Measurements from ENCODE around the gene PEX16.

The PEX16 gene

DNA sequence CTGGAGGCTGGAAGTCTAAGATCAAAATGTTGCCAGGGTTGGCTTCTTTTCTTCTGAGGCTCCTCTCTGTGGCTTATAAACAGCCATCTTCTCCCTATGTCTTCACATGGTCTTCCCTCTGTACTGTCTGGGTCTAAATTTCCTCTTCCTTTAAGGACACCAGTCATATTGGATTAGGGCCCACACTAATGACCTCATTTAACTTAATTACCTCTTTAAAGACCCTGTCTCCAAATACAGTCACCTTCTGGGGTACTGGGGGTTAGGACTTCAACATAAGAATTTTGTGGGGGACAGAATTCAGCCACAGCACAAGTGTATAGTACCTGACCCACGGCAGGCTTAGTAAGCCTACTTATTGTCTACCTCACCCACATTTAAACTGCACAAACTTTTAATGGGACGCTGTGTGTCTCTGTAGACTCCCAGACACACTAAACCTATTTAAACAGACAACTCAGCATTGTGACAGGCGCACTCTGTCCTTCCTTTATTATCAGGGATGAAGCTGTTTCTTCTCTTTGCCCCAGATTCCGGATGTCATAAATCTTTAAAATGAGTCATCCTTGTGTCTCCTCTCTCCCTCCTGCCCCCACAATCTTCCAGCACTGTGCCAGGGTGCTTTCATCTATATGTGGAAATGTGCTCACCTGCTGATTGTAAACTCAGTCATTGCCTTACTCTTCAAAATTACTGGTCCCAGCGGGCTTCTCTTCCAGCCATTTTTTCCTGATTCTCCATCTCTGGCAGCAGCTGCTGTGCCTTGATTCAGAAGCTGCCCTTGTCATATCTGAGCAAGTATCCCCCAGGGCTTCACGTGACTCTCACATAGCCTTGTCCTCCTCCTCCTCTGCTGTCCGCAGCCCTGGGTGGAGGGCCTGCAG, 37.6 kb downstream of the PEX16 start:
- DNase-seq (ENCODE audit: extremely low read depth in 1 of 2, low read depth in 1 of 2): no peak

DNA sequence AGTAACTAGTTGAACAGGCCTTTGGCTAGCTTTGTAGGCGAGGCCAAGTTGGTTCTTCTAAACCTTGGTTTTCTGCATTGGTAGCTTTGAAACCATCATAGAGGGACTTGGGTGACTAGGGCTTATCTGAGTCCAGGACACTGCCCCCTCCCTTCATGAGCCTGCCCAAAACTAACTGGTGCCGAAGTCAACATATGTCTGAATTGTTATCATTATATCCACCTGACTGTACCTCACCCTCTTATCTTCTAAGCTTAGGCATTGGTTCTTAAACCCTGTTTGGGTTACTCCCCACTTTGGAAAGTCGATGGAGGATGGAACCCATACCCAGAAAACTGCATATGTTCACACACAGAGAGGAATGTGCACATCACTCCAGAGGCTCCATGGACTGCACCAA, 39.8 kb downstream of the PEX16 start:
- no peak for DNase-seq (ENCODE audit: extremely low read depth in 1 of 2, low read depth in 1 of 2)

DNA sequence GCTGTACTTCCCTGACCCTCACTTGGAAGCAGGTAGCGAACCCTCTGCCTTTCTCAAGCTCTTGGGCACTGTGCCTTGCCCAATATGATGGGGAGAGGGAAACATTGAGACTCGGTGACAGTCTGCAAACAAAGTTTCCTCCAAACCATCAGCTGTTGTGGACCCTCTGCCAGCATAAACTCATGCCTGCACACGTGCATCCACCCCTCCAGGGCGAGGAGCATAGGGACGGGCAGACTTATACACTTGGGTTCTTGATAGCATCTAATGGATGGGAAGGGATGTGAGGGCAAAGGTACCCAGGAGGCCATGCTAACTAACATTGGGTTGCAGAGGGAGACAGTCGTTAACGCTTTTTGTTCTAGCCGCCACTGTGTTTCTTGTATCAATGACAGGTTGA, 40.5 kb downstream of the PEX16 start:
- no peak for DNase-seq (ENCODE audit: extremely low read depth in 1 of 2, low read depth in 1 of 2)

DNA sequence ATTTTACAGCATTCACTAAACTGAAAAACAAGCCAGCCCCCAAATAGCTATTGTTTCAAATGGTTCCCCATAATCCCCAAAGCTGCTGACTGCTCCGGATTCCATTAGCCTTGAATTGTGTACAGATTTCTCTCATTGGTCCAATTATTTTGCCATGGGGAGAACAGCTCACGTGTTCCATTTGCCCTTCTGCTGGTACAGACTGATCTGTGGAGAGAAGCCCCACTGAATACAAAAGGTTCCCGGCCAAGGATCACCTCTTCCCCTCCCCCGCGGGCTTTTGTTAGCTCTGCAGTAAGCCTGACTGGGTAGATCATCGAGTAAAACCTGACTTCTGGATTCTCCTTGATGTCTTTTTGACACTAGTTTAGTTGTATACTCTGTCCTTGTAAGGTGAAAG, 41.3 kb downstream of the PEX16 start:
- DNase-seq (ENCODE audit: extremely low read depth in 1 of 2, low read depth in 1 of 2): no peak

DNA sequence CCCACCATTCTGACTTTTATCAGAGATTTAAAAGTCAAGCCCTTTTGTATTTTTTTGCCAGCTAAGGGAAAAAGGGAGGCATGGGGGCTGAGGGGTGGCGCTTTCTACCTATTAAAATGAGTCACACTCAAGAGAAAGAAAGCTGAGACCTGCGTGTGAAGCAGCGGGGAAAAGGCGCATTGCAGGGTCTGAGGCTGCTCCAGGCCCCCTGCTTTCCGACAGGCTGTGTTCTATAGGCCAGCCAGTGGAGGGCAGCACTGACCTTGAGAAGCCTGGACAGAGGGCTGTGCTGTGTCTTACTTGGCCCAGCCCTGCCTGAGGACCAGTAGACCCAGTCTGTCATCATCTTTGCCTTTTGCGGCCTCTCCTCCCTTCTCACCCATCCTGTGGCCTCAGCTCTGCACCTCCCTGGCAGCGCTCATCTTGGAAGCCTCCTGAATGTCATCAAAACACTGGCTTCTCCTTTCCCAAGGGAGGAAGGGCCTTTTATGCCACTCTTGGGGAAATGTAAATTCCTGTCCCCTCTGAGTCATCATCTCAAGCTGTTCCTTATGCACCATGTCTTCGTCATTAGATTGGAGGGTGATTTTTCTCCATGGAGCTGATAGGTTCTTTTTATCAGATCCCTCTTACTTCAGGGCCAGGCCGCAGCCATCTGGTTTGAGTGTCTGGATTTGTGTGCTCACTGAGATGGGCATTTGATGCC, 44.9 kb downstream of the PEX16 start:
- peak in 1 of 2 donors; percentile 21 for DNase-seq (ENCODE audit: extremely low read depth in 1 of 2, low read depth in 1 of 2)

DNA sequence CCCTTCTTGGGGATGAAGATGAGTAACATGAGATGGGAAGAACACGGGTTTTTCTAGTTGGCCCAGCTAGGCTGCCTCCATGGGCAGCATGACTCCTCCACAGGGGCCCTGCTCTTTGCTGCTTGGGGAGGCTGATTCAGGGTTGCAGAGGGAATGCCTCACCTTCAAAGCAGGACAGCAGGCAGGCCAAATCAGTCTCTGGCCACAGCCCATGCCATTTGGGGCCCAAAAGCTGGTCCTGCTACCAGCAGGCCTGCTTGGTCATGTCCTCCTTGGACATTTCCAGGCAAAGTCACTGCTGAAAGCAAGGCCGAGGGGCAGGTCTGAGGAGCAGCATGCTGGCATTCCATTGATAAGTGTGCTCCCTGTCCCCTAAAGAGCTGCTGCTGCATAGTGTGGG, 46.0 kb downstream of the PEX16 start:
- no peak for DNase-seq (ENCODE audit: extremely low read depth in 1 of 2, low read depth in 1 of 2)

DNA sequence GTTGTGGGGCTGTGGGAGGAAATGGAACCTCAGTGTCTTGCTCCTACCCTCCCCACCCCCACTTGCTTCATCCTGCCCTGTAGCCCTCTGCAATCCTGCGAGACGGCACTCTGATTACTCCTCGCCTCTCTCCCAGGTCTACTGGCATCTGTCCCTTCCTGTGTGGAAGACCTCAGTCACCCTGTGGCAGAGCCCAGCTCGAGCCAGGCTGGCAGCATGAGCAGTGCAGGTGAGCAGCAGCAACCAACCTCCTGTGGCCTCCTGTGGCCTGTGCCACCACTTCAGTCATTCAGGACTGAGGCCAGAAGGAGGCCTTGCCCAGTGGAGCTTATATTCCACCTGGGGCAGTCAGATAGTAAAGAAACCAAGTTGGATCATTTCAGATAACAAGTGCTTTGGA, 47.0 kb downstream of the PEX16 start:
- no peak for DNase-seq (ENCODE audit: extremely low read depth in 1 of 2, low read depth in 1 of 2)

DNA sequence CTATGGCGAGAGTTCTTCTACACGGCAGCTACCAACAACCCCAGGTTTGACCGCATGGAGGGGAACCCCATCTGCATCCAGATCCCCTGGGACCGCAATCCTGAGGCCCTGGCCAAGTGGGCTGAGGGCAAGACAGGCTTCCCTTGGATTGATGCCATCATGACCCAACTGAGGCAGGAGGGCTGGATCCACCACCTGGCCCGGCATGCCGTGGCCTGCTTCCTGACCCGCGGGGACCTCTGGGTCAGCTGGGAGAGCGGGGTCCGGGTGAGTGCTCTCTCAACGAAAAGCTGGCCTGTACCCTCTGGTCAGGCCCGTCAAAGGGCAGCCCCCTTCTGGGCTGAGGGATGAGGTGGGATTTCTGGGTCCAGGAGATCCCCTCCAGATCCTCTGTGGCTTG, 48.1 kb downstream of the PEX16 start:
- DNase-seq (ENCODE audit: extremely low read depth in 1 of 2, low read depth in 1 of 2): no peak

DNA sequence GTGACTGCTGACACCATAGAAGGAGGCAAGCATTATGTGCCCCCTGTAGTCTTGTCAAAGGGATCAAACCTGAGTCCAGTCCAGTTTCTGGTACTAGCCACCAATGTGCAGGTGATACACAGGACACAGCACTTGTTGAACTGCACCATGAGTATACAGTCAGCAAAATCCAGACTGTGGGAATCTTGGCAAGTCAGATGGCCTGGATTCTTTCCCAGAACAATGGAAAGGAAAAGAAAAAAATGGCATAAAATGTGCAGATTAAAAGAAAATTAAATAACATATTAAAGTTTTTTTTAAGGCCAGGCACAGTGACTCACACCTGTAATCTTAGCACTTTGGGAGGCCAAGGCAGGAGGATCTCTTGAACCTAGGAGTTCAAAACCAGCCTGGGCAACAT, 53.6 kb downstream of the PEX16 start:
- no peak for DNase-seq (ENCODE audit: extremely low read depth in 1 of 2, low read depth in 1 of 2)

DNA sequence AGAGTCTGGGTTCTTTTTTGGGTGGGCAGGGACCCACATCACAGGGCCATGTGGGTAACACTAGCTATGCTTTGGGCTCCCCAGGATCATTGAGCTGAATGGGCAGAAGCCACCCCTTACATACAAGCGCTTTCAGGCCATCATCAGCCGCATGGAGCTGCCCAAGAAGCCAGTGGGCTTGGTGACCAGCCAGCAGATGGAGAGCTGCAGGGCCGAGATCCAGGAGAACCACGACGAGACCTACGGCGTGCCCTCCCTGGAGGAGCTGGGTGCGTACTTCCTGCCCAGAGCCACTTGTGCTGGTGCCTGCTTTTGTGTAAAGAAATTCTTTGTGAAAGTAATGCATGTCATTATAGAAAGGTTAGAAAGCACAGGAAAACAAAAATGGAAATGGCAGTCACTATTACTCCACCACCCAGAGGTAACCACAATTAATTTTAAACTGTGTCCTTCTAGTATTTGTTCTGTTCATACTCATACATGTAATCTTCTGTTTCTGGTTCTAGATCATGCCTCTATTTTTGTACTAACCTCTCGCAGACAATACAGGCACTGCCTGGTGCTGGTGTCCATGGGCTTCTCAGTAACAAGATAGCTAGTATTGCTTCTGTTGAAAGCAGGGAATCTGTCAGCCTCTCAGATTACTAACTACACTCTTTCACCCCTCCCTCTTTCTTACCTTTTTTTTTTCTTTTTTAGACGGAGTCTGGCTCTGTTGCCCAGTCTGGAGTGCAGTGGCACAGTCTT, 56.7 kb downstream of the PEX16 start:
- no peak for DNase-seq (ENCODE audit: extremely low read depth in 1 of 2, low read depth in 1 of 2)

DNA sequence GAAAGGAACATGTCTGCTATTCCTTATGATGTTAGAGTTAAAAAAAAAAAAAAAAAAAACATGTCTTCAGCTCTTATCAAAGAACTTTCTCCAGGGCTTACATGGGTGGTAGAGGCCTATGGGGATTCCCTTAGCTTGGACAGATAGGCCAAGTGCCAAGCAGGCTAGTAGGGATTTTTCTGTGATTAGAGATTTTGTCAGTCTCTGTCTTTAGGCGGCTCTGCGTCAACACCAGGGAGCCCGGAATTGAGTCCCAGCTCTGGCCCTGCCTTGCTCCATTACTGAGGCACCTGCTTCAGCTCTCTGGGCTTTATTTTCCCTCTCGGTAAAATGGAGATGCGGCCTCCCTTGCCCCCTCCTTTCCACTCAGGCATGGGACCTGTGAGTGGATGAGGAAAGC, 57.3 kb downstream of the PEX16 start:
- no peak for DNase-seq (ENCODE audit: extremely low read depth in 1 of 2, low read depth in 1 of 2)

Measured in stimulated activated CD8-positive, alpha-beta memory T cell treated with anti-CD3 and anti-CD28 coated beads, Interleukin-7, amount 100 ng/mL, for 48 hours (primary cell).